ENCODE measurements around the gene CD300LD.
"Not testable (repeated sequence)": the region's sequence is repeated elsewhere in the genome, so short reads cannot be mapped to it uniquely, and the experiment has no call there.

CD300LD gene

DNA sequence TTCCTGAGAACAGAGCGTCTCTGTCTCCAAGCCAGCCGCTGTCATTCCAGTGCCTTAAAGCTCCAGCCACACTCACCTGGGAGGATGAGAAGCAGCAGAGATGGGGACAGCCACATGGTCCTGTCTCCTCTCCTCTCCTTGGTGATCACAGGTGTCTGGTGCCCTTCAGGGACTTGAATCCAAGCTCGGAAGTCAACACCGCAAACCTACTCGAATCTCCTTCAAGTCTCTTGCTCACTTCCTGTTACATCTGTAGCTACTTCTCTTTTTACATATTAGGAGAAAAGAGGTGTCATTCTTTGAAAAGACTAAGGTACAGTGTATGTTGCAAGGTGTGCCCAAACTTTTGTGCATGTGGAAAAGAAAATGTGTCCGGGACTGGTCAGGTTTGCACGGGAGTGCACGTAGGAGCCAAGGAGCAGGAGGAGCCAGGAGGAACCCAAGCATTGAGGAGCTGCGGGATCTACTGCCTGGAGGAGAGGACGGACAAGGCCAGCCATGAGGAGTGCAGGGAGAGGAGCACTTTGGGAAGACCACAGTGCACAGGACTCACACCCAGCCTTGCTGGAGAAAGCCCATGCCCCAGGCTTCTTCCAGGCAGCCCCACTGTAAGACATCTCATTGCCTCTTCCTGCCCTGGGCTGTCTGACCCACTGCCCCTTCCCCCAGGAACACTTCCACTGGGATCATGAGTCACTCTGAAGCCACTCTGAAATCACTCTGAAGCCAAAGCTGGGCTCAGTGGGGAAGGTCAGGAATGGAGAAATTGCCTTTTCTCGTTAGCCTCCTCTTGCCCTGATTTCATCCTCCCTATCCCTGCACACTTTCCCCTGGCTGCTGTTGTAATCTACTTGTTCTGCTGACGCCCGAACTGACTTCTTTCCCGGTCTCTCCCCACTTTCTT is at the start of gene CD300LD:
CD300LD (minus strand) TSS at position 197 of the 904 bp plus-strand sequence; CDS start at position 116, 81 bp downstream.
- H3K36me3 ChIP-seq (ENCODE audit: control insufficient read depth in 1 of 2, insufficient read depth in 2 of 2, low read length in 2 of 2) = no peaks in the 10 kb centered on the region
- no peak within 1 kb of the TSS for H3K4me3 ChIP-seq (ENCODE audit: low read depth in 1 of 2, low read length in 2 of 2)
- H3K9me3 ChIP-seq (ENCODE audit: control insufficient read depth in 1 of 2, low read length in 2 of 2) = no peaks in the 10 kb centered on the region
- H3K9ac ChIP-seq (ENCODE audit: low read depth in 1 of 2, low read length in 2 of 2) = no peak within 1 kb of the TSS
- no peak within 1 kb of the TSS for H3K27ac ChIP-seq (ENCODE audit: low read depth, low read length)
- H3K27me3 ChIP-seq (ENCODE audit: control insufficient read depth in 1 of 2, insufficient read depth in 2 of 2, low read length in 2 of 2) = no peaks in the 10 kb centered on the region
- no peaks in the 10 kb centered on the region for H3K4me1 ChIP-seq (ENCODE audit: control insufficient read depth in 1 of 2, insufficient read depth in 2 of 2, low read length in 2 of 2)

GRCh38 chr17:74641224-74641957 is 49.3 kb upstream of the CD300LD start:
- Histone ChIP-seq H3K4me1 (ENCODE audit: control insufficient read depth in 1 of 2, insufficient read depth in 2 of 2, low read length in 2 of 2) (peaks cover 0 to 9% of the 10 kb centered on the region in 2 donors), H3K36me3 (ENCODE audit: control insufficient read depth in 1 of 2, insufficient read depth in 2 of 2, low read length in 2 of 2) (no peaks in the 10 kb centered on the region), H3K27me3 (ENCODE audit: control insufficient read depth in 1 of 2, insufficient read depth in 2 of 2, low read length in 2 of 2) (peaks cover 0 to 13% of the 10 kb centered on the region in 2 donors), H3K9ac (ENCODE audit: low read depth in 1 of 2, low read length in 2 of 2) (no peak overlapping the region), H3K27ac (ENCODE audit: low read depth, low read length) (no peak overlapping the region), H3K9me3 (ENCODE audit: control insufficient read depth in 1 of 2, low read length in 2 of 2) (no peaks in the 10 kb centered on the region), H3K4me3 (ENCODE audit: low read depth in 1 of 2, low read length in 2 of 2) (no peak overlapping the region)

DNA sequence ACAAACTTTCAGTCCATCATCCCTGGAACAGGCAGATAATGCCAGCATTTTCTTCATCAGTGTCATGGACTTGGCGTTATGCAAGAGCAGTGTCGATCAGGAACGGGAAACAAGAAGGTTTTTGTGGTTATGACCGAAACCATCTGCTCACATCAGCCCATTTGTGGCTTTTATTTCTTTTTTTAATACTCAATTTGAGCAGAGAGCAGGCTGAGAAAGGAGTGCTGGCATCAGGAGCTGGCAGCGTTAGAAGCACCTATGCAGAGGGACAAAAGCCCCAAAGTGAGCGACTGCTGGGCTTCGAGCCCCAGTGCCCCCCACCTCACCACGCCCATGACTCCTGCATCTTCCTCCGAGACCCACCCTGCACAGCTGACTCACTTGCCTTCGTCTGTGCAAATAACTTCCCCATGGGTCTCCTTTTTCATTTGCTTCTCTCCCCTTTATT is 47.6 kb upstream of the CD300LD start:
- H3K9ac ChIP-seq (ENCODE audit: low read depth in 1 of 2, low read length in 2 of 2) = no peak overlapping the region
- no peaks in the 10 kb centered on the region for H3K36me3 ChIP-seq (ENCODE audit: control insufficient read depth in 1 of 2, insufficient read depth in 2 of 2, low read length in 2 of 2)
- H3K27ac ChIP-seq (ENCODE audit: low read depth, low read length) = no peak overlapping the region
- H3K27me3 ChIP-seq (ENCODE audit: control insufficient read depth in 1 of 2, insufficient read depth in 2 of 2, low read length in 2 of 2) = peaks cover 0 to 5% of the 10 kb centered on the region in 2 donors
- H3K4me1 ChIP-seq (ENCODE audit: control insufficient read depth in 1 of 2, insufficient read depth in 2 of 2, low read length in 2 of 2) = peaks cover 0 to 9% of the 10 kb centered on the region in 2 donors
- no peak overlapping the region for H3K4me3 ChIP-seq (ENCODE audit: low read depth in 1 of 2, low read length in 2 of 2)
- no peaks in the 10 kb centered on the region for H3K9me3 ChIP-seq (ENCODE audit: control insufficient read depth in 1 of 2, low read length in 2 of 2)

GRCh38 chr17:74637926-74638325 is 45.8 kb upstream of the CD300LD start:
- H3K9ac ChIP-seq (ENCODE audit: low read depth in 1 of 2, low read length in 2 of 2) = no peak overlapping the region
- no peak overlapping the region for H3K27ac ChIP-seq (ENCODE audit: low read depth, low read length)
- H3K4me3 ChIP-seq (ENCODE audit: low read depth in 1 of 2, low read length in 2 of 2) = no peak overlapping the region
- no peaks in the 10 kb centered on the region for H3K9me3 ChIP-seq (ENCODE audit: control insufficient read depth in 1 of 2, low read length in 2 of 2)
- H3K36me3 ChIP-seq (ENCODE audit: control insufficient read depth in 1 of 2, insufficient read depth in 2 of 2, low read length in 2 of 2) = no peaks in the 10 kb centered on the region
- H3K27me3 ChIP-seq (ENCODE audit: control insufficient read depth in 1 of 2, insufficient read depth in 2 of 2, low read length in 2 of 2) = peaks cover 0 to 5% of the 10 kb centered on the region in 2 donors
- H3K4me1 ChIP-seq (ENCODE audit: control insufficient read depth in 1 of 2, insufficient read depth in 2 of 2, low read length in 2 of 2) = peaks cover 0 to 9% of the 10 kb centered on the region in 2 donors

DNA sequence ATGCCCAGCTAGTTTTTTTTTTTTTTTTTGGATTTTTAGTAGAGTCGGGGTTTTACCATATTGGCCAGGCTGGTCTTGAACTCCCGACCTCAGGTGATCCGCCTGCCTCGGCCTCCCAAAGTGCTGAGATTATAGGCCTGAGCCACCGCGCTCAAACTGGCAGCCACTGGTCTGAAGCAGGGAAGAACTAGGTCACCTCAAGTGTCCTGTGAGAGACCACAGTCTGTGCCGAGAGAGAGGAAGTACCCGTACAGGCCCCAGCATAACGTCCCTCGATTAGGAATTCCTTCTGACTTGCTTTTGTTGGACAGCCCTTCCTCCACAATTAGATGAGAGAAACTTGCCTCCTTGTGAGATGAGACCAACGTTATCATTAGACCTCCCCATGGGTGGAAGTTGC is 45.2 kb upstream of the CD300LD start:
- Histone ChIP-seq H3K27ac (ENCODE audit: low read depth, low read length) (no peak overlapping the region), H3K36me3 (ENCODE audit: control insufficient read depth in 1 of 2, insufficient read depth in 2 of 2, low read length in 2 of 2) (no peaks in the 10 kb centered on the region), H3K9me3 (ENCODE audit: control insufficient read depth in 1 of 2, low read length in 2 of 2) (no peaks in the 10 kb centered on the region), H3K4me1 (ENCODE audit: control insufficient read depth in 1 of 2, insufficient read depth in 2 of 2, low read length in 2 of 2) (peaks cover 0 to 10% of the 10 kb centered on the region in 2 donors), H3K9ac (ENCODE audit: low read depth in 1 of 2, low read length in 2 of 2) (no peak overlapping the region), H3K4me3 (ENCODE audit: low read depth in 1 of 2, low read length in 2 of 2) (no peak overlapping the region), H3K27me3 (ENCODE audit: control insufficient read depth in 1 of 2, insufficient read depth in 2 of 2, low read length in 2 of 2) (peaks cover 0 to 5% of the 10 kb centered on the region in 2 donors)

DNA sequence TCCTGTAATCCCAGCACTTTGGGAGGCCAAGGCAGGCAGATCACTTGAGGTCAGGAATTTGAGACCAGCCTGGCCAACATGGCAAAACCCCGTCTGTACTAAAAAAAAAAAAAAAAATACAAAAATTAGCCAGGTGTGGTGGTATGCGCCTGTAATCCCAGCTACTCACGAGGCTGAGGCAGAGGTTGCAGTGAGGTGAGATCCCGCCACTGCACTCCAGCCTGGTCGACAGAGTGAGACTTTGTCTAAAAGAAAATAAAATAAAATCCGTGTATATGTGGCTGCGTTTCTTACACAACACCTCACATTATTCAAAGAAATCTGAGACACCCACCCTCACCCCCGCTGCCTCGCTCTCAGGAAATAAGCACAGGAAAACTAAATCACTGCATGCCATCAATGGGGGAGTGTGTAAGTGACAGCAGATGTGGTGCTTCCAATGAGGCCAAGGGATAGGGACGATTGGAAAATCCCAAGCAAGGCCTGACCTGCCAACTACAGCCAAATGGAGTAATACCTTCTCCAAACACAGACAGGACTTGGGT is 44.5 kb upstream of the CD300LD start:
- H3K4me3 ChIP-seq (ENCODE audit: low read depth in 1 of 2, low read length in 2 of 2); H3K27me3 ChIP-seq (ENCODE audit: control insufficient read depth in 1 of 2, insufficient read depth in 2 of 2, low read length in 2 of 2); H3K27ac ChIP-seq (ENCODE audit: low read depth, low read length); H3K9ac ChIP-seq (ENCODE audit: low read depth in 1 of 2, low read length in 2 of 2); H3K9me3 ChIP-seq (ENCODE audit: control insufficient read depth in 1 of 2, low read length in 2 of 2); H3K36me3 ChIP-seq (ENCODE audit: control insufficient read depth in 1 of 2, insufficient read depth in 2 of 2, low read length in 2 of 2): not testable (repeated sequence)
- H3K4me1 ChIP-seq (ENCODE audit: control insufficient read depth in 1 of 2, insufficient read depth in 2 of 2, low read length in 2 of 2) = peaks cover 4 to 13% of the 10 kb centered on the region in 2 donors

GRCh38 chr17:74635418-74635817 is 43.3 kb upstream of the CD300LD start:
- no peak overlapping the region for H3K27ac ChIP-seq (ENCODE audit: low read depth, low read length)
- H3K27me3 ChIP-seq (ENCODE audit: control insufficient read depth in 1 of 2, insufficient read depth in 2 of 2, low read length in 2 of 2) = no peaks in the 10 kb centered on the region
- peaks cover 4 to 13% of the 10 kb centered on the region in 2 donors for H3K4me1 ChIP-seq (ENCODE audit: control insufficient read depth in 1 of 2, insufficient read depth in 2 of 2, low read length in 2 of 2)
- no peak overlapping the region for H3K9ac ChIP-seq (ENCODE audit: low read depth in 1 of 2, low read length in 2 of 2)
- H3K9me3 ChIP-seq (ENCODE audit: control insufficient read depth in 1 of 2, low read length in 2 of 2) = no peaks in the 10 kb centered on the region
- no peaks in the 10 kb centered on the region for H3K36me3 ChIP-seq (ENCODE audit: control insufficient read depth in 1 of 2, insufficient read depth in 2 of 2, low read length in 2 of 2)
- H3K4me3 ChIP-seq (ENCODE audit: low read depth in 1 of 2, low read length in 2 of 2) = no peak overlapping the region

GRCh38 chr17:74633326-74633725 is 41.2 kb upstream of the CD300LD start:
- Histone ChIP-seq H3K27ac (ENCODE audit: low read depth, low read length) (no peak overlapping the region), H3K36me3 (ENCODE audit: control insufficient read depth in 1 of 2, insufficient read depth in 2 of 2, low read length in 2 of 2) (no peaks in the 10 kb centered on the region), H3K27me3 (ENCODE audit: control insufficient read depth in 1 of 2, insufficient read depth in 2 of 2, low read length in 2 of 2) (no peaks in the 10 kb centered on the region), H3K9ac (ENCODE audit: low read depth in 1 of 2, low read length in 2 of 2) (no peak overlapping the region), H3K9me3 (ENCODE audit: control insufficient read depth in 1 of 2, low read length in 2 of 2) (no peaks in the 10 kb centered on the region), H3K4me3 (ENCODE audit: low read depth in 1 of 2, low read length in 2 of 2) (no peak overlapping the region), H3K4me1 (ENCODE audit: control insufficient read depth in 1 of 2, insufficient read depth in 2 of 2, low read length in 2 of 2) (peaks cover 4% of the 10 kb centered on the region in 2 donors)

GRCh38 chr17:74632617-74633016 is 40.5 kb upstream of the CD300LD start:
- no peaks in the 10 kb centered on the region for H3K9me3 ChIP-seq (ENCODE audit: control insufficient read depth in 1 of 2, low read length in 2 of 2)
- no peaks in the 10 kb centered on the region for H3K36me3 ChIP-seq (ENCODE audit: control insufficient read depth in 1 of 2, insufficient read depth in 2 of 2, low read length in 2 of 2)
- no peak overlapping the region for H3K27ac ChIP-seq (ENCODE audit: low read depth, low read length)
- no peak overlapping the region for H3K9ac ChIP-seq (ENCODE audit: low read depth in 1 of 2, low read length in 2 of 2)
- peaks cover 4% of the 10 kb centered on the region in 2 donors for H3K4me1 ChIP-seq (ENCODE audit: control insufficient read depth in 1 of 2, insufficient read depth in 2 of 2, low read length in 2 of 2)
- no peaks in the 10 kb centered on the region for H3K27me3 ChIP-seq (ENCODE audit: control insufficient read depth in 1 of 2, insufficient read depth in 2 of 2, low read length in 2 of 2)
- H3K4me3 ChIP-seq (ENCODE audit: low read depth in 1 of 2, low read length in 2 of 2) = no peak overlapping the region

Data from duodenal mucosa (tissue), 2 donors.